ENCODE measurements around the gene RASSF8. TPM values are rescaled to one million over a fixed set of nuclear protein-coding genes. Genes with fewer than 3 reads are reported as not detected.

Gene RASSF8
- total RNA-seq, 4 donors from 2014 or later = 3.6 to 15.1 (median 8.8) TPM

DNA sequence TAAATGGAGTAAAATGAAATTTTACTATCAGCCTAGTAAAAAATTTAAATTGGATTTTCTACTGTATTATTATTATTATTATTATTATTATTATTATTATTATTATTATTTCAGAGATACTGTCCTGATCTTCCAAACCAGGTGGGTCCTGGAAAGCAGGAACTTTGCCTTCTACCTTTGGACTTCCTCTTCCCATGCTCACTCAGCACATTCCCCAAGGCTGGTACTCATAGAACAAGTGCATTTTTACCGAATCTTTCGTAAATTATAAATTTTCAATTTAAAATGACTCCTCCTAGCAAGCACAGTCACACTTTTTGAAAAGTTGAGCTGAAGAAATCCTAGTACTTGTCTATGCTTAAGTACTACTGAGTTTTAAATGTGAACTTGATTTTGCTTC, 136.7 kb downstream of the RASSF8 start:
- no peak for DNase-seq
- Histone ChIP-seq H3K9me3 (no peaks in the 10 kb centered on the region), H3K27me3 (no peaks in the 10 kb centered on the region), H3K27ac (no peak overlapping the region), H3K4me1 (peaks cover 0 to 9% (median 0%) of the 10 kb centered on the region in 3 donors), H3K36me3 (no peaks in the 10 kb centered on the region), H3K4me3 (no peak overlapping the region)
- 92 to 94% methylated on average over 2 of the region's 2 CpGs for WGBS, 2 donors
- intact Hi-C loops (cut with DNase I) = no loop called here
- TF ChIP-seq, protein P1, sequence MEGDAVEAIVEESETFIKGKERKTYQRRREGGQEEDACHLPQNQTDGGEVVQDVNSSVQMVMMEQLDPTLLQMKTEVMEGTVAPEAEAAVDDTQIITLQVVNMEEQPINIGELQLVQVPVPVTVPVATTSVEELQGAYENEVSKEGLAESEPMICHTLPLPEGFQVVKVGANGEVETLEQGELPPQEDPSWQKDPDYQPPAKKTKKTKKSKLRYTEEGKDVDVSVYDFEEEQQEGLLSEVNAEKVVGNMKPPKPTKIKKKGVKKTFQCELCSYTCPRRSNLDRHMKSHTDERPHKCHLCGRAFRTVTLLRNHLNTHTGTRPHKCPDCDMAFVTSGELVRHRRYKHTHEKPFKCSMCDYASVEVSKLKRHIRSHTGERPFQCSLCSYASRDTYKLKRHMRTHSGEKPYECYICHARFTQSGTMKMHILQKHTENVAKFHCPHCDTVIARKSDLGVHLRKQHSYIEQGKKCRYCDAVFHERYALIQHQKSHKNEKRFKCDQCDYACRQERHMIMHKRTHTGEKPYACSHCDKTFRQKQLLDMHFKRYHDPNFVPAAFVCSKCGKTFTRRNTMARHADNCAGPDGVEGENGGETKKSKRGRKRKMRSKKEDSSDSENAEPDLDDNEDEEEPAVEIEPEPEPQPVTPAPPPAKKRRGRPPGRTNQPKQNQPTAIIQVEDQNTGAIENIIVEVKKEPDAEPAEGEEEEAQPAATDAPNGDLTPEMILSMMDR (IDR thresholded peaks at IDR 0.05) = no peak
- TF ChIP-seq POLR2A (IDR thresholded peaks at IDR 0.05) = no peak

DNA sequence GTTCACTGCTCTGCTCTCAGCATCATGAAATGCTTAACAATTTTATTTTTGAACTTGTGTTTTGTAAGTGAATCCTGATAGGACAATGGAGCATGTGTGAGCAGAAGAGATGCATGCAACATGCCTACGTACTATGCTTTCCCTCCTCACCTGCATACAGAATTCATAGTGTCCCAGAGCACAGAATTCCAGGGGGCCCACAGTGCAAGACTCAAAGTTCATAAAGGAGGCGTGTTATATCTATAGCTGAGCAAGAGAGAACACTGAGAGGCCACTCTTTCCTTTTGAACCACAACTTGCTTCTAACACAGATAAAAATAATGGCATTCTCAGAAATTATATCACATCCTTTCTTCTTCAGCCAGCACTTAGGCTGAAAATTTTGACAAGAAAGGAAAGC, 137.6 kb downstream of the RASSF8 start:
- no peaks in the 10 kb centered on the region for H3K27me3 ChIP-seq
- no peaks in the 10 kb centered on the region for H3K9me3 ChIP-seq
- TF ChIP-seq POLR2A (IDR thresholded peaks at IDR 0.05) = no peak
- TF ChIP-seq, protein P1 (IDR thresholded peaks at IDR 0.05) = no peak
- 92 to 94% methylated on average over 2 of the region's 2 CpGs for WGBS, 2 donors
- H3K36me3 ChIP-seq = no peaks in the 10 kb centered on the region
- no peak overlapping the region for H3K27ac ChIP-seq
- no peak for DNase-seq
- intact Hi-C loops (cut with DNase I) = no loop called here
- H3K4me1 ChIP-seq = peaks cover 0 to 12% (median 0%) of the 10 kb centered on the region in 3 donors
- no peak overlapping the region for H3K4me3 ChIP-seq

DNA sequence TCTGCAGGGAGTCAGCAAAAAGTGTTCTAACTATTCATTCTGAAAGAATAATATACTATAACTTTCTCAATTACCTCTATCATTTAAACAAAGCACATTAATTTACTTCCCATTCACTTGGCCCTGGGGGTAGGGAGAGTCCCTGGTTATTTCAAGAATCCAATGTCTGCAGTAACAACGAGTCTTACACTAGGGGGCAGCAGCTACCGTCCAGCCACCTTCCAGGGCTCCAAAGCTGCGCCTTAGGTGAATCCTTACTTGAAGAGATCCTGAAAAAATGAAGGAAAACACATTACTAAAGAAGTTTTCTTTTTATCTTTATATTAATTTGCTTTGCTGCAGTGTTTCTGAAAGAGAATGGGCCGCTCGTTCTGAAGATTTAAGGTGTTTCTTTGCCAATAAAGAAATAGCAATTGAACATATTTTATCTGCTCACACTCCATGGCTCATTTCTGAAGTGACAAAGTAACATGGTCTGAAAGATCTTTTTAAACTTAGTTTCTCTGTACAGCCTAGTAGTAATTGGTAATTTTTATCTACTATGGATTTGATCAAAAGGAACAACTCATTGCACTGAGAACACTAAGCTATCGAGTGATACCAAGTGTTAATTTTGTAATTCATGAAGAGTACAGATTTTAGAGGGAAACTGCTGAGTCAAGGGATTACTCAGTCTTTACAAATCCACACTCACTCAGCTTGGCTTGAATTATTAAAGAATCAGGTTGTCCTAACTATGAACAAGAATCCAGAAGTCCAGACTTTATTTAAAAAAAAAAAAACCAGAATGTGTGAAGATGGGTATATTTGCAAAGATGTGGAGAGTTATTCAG, 138.8 kb downstream of the RASSF8 start:
- no peaks in the 10 kb centered on the region for H3K27me3 ChIP-seq
- peaks cover 0 to 22% (median 0%) of the 10 kb centered on the region in 3 donors for H3K4me1 ChIP-seq
- no peaks in the 10 kb centered on the region for H3K36me3 ChIP-seq
- no peak for DNase-seq
- no peak for TF ChIP-seq POLR2A (IDR thresholded peaks at IDR 0.05)
- TF ChIP-seq, protein P1 (IDR thresholded peaks at IDR 0.05) = peak; percentile 72 to 96 (median 90)
- no peak overlapping the region for H3K4me3 ChIP-seq
- no peak overlapping the region for H3K27ac ChIP-seq
- WGBS, 2 donors = 9 to 14% methylated on average over 6 of the region's 6 CpGs
- no peaks in the 10 kb centered on the region for H3K9me3 ChIP-seq
- intact Hi-C loops (cut with DNase I) = no loop called here

DNA sequence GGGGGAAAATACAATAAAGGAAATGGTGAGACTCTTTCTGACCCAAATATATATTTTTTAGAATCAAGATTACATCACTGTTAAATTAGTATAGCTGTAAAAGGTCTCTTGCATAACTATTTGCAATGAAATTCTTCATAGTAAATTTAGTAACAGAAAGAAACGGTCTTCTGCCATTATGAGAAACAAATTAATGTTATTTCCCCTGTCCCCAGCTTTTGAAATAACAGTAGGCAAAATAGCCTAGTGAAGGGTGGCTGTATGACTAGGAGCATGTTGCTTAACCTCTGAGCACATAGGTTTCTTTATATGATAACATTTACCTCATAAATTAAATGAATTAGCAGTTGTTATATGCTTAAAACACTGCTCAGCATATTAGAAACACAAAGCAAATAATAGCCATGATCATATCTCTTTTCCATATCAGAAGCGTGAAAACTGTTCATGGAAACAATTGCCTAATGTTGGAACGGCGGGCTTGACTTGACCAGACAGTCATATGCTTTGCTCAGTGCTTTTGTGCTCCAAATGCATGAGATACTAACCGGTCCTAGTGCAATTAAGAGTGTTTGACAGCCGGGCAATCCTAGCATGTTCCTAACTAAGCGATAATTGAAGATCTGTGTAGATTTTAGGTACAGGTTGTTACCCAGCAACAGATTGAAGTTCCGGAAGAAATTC, 142.3 kb downstream of the RASSF8 start:
- Histone ChIP-seq H3K27ac (peak overlapping the region in 1 of 4 donors; percentile 17), H3K4me3 (no peak overlapping the region), H3K27me3 (no peaks in the 10 kb centered on the region), H3K9me3 (no peaks in the 10 kb centered on the region), H3K4me1 (peaks cover 0 to 22% (median 0%) of the 10 kb centered on the region in 3 donors), H3K36me3 (no peaks in the 10 kb centered on the region)
- intact Hi-C loops (cut with DNase I) = no loop called here
- no peak for DNase-seq
- TF ChIP-seq POLR2A (IDR thresholded peaks at IDR 0.05) = no peak
- TF ChIP-seq, protein P1 (IDR thresholded peaks at IDR 0.05) = no peak
- 71 to 80% methylated on average over 8 of the region's 8 CpGs for WGBS, 2 donors

DNA sequence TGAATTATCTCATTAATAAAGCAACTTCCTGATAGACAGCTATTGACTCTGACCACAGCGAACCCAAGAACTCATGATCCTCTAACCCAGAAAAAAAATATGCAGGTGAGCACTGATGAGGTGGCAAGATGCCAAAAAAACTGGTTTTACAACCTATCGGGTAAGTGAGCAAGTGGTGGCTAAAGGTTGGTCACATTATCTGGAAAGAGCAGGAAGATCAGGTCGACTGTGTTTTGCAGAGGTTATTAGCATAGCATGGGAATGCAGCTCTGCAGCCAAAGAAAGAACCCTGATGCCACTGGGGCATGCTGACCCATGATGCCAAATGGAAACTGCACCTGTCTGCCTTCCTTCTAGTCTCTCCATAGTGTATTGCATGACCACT, 142.9 kb downstream of the RASSF8 start:
- H3K4me1 ChIP-seq = peaks cover 0 to 22% (median 0%) of the 10 kb centered on the region in 3 donors
- WGBS, 2 donors = 35 to 56% methylated on average over 3 of the region's 3 CpGs
- no peaks in the 10 kb centered on the region for H3K36me3 ChIP-seq
- H3K27ac ChIP-seq = peak overlapping the region in 1 of 4 donors; percentile 17
- H3K9me3 ChIP-seq = no peaks in the 10 kb centered on the region
- no peak for TF ChIP-seq POLR2A (IDR thresholded peaks at IDR 0.05)
- TF ChIP-seq, protein P1 (IDR thresholded peaks at IDR 0.05) = no peak
- intact Hi-C loops (cut with DNase I) = no loop called here
- H3K4me3 ChIP-seq = no peak overlapping the region
- DNase-seq = no peak
- H3K27me3 ChIP-seq = no peaks in the 10 kb centered on the region

Measured in esophagus squamous epithelium (tissue), 5 donors.